Renal cortical epithelial cell (primary cell): ENCODE data around the gene MCC. TPM values are rescaled to one million over a fixed set of nuclear protein-coding genes. Genes with fewer than 3 reads are reported as not detected.
A peak's percentile ranks its signal among the peaks of the same experiment; 100 is the strongest.

Experiments
- DNase-seq: peaks from one replicate; pipeline ENCODE4 v3.0.0-alpha.2; 2011; ENCODE audit warnings: low read depth
- total RNA-seq: library from RNA; depleted of rRNA; stranded (reverse); fragments of >200 nt; gene quantifications from 2 replicates; pipeline ENCODE4 v1.2.3, GENCODE V29; 2014

Gene MCC
- total RNA-seq, 1 donor from 2014 or later = 42.9 TPM

GRCh38 chr5:113202287-113202686 is 286.0 kb downstream of the MCC start:
- no peak for DNase-seq

DNA sequence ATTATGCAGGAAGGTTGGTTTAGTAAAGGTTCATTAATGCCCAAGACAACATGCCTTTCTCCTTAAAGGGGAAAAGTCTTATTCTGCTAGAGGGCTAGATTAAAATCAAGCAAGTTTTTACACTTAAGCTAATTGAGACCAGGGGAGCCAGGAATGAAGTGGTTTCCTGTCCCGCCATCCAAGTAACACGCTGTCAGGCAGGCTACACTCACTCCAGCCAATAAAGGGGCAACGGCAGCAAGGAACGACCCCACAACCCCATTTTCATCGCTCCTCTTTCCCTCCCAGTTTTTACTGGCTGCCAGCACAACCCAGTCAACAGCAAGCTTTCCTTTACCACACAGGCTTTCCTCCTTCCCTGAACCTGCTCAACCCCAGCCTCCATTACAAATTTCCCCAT is 286.5 kb downstream of the MCC start:
- no peak for DNase-seq

DNA sequence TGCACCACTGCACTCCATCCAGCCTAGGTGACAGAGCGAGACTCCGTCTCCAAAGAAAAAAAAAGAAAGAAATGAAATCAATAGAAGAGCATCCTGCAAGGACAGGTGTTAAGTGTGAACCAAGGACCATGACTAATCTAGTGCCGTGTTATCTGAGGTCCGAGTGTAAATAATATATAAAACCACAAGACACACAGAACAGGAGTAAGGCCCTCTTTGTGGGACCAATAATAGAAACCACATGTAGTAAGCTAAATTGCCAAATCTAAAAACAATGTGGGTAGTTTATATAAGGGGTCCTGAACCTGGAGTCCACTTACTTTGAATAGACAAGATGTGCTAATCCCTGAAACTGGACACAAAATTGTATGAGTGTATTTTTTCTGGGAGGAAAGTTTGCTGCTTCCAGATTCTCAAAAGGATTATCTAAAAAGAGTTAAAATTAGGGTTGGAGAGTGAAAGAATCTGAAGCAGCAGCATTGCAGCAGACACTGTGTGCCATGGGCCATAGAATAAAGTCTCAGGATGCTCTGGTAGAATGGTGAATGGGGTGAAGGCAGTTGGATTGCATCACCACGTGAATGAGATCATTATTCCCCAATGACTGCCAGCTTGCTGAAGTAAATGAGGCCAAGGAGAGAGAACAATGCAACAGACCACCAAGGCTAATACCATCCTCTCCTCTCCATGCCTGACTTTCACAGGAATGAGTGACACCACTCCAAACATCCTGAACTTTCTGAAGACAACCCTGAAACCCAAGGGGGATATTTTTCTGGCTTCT is 288.9 kb downstream of the MCC start:
- DNase-seq = peak; percentile 70

DNA sequence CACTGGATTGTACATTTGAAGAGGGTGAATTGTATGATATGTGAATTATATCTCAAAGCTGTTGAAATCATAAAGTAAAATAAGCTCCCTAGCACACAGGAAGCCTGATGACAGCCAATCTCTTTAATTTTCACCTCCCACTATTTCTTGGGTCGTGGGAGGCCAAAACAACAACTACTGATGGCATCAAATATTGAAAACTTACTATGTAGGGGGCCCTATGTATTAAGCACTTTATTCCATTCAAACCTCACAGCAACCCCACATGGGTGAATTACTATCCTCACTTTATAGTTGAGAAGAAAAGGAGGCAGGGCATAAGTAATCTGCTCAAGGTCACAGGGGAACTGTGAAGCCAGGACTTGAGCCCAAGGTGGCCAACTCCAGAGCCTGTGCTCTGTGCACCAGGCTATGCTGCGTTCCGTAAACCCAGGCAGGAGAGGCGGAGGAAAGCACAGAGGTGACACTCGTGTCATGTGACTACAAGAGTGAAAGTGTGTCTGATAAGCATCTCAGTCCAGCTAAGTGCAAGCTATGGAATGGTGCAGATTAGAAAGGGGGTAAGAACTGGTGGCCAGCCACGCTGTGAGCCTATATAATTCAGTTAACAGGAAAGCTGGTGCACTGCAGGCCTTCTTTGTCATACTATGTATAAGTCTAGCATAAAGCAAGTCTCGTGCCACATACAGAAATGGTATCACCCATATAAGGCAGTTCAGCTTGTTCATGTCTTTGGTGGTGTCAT is 290.6 kb downstream of the MCC start:
- no peak for DNase-seq

DNA sequence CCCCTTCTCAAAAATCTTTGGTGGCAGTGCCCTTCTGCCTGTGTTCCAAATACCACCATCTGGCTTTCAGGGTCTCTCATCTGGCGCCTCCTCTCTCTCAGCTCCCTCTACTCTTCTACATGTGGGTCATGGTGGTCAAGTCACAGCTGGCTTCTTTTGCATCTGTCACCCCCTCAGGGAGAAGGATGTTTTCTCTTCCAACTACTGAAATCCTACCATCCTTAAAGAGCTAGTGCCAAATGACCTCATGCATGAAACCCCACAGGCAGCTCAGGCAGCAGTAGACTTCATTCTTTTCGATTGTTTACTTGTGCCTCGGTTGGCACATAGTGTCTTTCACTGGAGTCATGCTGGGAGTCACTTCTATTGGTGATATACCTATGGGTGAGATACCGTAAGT is 292.5 kb downstream of the MCC start:
- no peak for DNase-seq

DNA sequence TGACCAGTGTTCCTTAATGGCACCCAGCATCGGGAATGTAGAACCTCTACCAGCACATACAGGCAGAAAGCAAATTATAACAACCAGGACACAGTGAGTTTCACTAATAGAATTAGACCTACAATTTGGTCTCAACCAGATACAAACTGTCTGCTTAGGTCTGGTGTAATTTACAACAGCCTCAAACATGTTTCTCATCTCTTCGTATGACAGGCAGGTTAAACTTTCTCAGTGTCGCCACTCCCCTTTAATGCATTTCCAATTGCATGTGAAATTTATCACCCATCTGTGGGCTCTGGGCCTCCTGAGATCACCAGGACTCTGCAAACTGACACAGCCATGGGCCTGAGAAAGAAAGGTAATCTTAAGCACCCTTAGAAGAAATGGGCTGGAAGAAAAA is 293.0 kb downstream of the MCC start:
- no peak for DNase-seq

DNA sequence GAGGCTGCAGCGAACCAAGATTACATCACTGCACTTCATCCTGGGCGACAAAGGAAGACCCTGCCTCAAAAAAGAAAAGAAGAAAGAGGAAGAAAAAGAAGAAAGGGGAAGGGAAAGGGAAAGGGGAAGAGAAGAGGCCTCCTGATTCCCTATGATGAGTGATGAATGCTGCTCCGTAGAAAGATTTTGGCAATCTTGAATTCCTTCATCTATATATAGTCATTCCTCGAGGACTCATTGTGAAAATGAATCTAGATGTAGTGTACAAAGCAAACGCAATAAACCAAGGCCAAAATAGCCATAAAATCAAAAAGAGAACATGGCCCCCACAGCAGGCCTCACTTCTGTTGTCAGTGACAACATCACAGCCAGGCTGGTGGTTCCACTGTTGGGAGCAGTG is 293.7 kb downstream of the MCC start:
- no peak for DNase-seq

DNA sequence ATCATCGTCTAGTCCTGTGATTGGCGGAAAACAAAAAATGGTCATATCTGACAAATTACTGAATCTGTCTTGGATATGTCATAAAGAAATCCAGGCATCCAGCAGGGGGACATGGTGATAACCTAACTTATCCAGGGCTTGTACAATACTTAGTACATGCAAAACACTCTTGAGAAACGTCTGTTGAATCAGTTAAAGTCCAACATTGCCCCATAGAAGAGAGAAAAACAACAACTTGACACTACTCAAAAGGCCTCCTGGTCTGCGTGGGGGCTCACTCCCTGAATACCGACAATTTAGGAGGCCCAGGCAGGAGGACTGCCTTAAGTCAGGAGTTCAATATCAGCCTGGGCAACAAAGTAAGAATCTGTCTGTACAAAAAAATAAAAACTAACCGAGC is 294.1 kb downstream of the MCC start:
- DNase-seq = no peak

- no peak for DNase-seq
Measured at GRCh38 chr5:113193311-113193978, 294.8 kb downstream of the MCC start.

GRCh38 chr5:113192541-113192940 is 295.7 kb downstream of the MCC start:
- no peak for DNase-seq

DNA sequence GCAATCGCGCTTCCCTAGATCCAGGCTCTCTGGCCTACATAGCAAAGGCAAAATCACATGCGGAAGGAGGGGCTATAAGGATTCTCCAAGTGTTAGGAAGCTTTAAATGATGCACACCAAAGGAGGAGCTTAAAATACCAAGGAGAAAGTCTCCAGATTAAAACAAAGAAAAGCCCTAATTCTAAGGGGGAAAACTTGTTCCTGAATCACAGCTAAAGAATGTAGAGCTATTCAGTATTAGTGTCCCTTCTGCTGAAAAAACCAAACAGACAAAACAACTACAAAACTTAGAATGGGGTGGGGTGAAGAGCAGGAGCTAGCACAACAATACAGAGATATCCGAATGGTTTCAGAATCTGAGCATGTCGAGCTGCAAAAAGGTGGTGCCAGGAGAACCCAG is 297.9 kb downstream of the MCC start:
- peak; percentile 33 for DNase-seq

DNA sequence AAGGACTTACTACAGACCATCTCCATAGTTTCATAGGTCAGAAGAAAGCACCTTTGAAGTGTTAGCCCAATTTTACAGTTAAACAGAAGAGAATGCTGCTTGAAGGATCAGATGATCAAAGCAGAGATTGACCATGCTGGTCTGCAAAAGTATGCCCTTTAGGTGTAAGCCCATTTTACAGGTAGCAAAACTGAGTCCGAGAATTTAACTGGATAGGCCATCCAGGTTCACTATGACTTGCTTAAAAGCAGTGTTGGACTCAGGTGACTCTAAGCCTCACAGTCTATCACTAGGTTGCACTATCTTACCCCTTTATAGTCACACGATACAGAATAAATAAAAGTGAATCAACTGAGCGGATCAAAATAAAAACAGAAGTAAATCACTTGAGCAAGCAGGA is 299.0 kb downstream of the MCC start:
- no peak for DNase-seq

DNA sequence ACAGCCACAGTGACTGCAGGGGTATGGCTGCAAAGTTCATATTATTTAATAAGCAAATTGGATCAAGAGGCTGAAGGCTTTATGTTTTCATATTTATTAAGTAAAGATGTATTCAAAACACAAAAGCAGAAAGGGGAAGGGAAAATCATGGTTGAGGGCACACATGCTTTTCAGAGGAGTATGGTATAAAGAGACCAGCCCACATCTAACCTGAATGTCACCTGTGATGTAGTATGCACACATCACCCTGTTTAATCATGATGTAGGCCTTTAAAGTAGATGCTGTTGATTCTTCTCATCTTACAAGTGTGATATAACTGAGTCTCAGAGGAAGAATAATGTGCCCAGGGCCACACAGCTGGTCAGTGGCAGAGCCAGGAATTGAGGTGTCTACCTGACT is 299.8 kb downstream of the MCC start:
- DNase-seq = no peak

DNA sequence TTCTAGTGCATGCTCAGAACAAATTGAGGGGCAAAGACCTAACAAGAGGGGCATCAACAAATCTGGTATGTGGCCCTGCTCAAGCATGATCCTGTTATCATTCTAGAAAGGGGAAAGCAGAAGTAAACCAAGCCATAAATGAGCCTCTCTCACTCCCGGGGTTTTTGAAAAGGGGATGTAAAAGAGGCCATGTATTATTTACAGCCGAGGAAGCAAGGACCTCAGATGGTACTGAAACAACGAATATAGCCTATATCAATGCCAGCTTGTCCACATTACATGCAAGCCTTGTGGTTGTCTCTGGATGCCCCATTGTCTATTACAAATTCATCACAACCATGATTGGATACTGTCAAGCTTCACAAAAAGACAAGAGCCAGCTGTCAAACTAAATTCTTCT is 300.3 kb downstream of the MCC start:
- DNase-seq = no peak

DNA sequence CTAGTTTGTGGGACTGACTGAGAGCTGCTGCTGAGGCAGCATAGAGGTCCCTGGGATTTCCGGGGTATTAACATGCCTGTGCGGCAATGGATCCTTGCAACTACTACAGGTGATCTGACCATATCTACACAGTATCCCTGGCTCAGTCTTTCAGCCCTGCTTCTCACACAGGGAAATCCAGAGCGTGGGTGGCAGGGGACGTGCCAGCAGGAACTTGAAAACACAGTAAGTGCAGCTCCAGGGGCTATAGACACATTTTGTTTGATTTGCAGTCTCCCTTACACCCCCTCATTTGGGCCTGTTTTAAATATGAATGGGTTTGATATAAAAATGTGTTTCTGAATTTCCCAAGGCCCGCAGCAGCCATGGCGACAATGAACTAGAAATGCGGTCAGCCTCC is 302.2 kb downstream of the MCC start:
- DNase-seq = no peak

GRCh38 chr5:113183694-113184093 is 304.6 kb downstream of the MCC start:
- DNase-seq = no peak

GRCh38 chr5:113182658-113183344 is 305.5 kb downstream of the MCC start:
- DNase-seq = no peak

DNA sequence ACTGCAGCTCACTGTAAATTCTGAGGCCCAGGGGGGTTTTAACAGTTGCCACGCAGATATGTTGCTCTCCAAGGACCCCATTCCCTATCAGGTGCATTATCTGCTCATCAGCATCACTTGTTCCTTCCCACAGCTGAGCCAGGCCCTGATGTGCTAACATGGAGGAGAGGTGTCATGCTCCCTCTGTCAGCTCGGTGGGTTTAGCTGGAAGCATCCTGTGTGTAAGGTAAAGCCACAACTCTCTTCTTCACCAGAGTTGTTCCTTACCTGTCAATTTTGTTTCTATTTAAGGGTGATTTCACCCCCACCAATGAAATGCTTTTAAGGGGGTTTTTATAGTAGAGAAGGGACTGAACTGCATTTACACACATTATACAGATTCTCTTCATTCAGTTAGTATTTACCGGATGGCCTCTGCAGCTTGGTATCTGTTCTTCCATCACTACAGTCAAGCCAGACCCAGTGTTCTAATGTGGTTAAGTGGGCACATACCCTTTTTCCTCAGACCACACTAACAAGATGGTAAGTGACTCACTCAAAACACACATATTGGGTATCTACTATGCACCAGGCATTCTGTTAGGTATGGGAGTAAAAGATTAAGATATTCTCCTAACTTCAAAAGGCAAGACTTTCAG is 306.3 kb downstream of the MCC start:
- DNase-seq = peak; percentile 19

- no peak for DNase-seq
Measured at GRCh38 chr5:113181409-113181808, 306.8 kb downstream of the MCC start.

GRCh38 chr5:113179156-113179555 is 309.1 kb downstream of the MCC start:
- no peak for DNase-seq

GRCh38 chr5:113178073-113178779 is 310.0 kb downstream of the MCC start:
- DNase-seq = no peak
